COLO668 (cell line): ENCODE results near the gene CDCA8.
"Not testable (repeated sequence)": the region's sequence is repeated elsewhere in the genome, so short reads cannot be mapped to it uniquely, and the experiment has no call there.

Experiments
- DNase-seq: peaks from one replicate; lab custom pipeline; 2025; ENCODE audit not compliant: unreplicated experiment; lab: John Stamatoyannopoulos, UW

The CDCA8 gene

DNA sequence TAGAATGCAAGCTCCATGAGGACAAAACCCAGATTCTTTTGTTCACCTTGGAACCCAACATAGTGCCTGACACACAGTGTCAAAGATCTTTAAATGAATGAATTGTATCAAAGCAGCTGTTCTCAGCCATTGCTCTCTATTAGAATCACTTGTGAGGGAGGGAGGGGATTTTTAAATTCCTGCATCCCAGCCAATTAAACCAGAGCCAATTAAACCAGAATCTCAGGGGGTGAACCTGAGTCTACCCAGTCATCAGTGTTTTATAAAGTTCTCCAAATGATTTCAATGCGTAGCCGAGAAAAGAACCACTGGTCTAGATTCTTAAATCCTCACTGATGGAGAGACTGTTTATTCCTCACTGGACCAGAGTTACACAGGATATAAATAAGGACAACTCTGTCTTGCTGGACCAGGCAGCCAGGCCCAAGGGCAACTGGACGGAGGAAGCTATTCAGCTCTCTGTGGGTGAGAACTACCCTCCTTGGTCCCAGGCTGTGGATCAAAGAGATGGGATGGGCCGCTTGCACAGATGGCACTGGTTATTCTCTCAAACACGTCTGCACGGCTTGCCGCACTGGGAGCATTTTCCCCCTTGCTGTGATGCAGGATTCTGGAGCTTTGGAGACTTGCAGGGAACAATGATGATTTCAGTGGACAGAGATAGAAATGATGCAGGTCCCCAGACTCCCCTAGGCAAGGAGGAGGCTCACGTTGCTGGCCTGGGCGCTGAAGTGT lies 20.0 kb upstream of the CDCA8 start:
- no peak for DNase-seq

DNA sequence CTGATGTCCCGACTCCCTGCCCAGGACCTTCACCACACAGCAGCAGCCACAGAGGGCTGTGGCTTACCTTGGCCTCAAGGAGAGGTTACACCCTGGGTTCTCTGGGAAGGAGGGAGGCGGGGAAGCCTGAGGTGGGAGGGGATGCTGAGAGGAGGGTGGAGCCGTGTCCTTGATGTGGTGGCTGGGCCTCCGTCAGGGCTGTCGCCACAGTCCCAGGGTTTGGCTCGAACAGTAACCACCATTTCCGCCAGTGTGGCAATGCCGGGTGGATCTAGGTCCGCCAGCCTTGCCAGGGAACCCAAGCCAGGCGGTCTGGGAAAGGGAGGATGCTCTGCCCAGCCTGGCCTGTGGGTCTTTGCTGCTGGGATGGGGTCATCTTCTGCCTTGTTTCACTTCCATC lies 18.4 kb upstream of the CDCA8 start:
- DNase-seq, result no peak

DNA sequence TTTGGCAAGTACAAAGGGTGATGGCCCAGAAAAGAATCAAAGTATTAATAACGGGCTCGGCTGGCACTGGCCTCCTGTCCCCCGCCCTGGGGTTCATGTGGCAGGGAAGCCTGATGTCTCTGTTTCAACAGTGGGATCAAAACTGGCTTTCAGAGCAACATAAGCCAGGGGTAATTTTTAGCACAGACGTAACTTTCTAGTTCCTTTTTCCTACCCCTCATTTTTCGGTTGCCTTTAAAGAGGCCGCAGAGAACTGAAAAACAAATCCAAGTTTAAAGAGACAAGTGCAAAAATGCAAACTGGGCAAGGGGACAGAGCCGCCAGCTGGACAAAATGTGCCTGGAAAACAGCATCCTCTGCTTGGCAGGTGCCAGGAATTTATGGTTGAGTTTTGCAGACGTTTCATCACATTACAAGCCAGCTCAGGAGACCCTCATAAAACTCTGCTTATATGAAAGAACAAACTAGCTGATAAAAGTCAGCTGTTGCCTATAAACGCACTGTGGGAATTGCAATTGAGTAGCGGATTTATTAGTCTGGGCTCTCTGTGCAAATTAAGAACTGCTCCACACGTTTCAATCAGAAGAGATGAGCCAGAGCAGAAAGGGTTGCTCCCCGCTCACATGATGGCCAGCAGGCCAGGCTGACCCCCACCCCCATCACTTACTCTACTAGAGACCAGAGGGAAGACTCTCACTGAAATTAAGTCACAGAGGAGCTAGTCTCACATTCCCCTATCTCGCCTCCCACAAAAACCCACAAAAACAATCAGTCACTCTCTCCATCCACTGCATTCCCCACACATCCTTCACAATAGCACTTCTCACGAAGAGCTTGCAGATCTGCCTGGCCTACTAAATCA lies 15.8 kb upstream of the CDCA8 start:
- DNase-seq, result no peak

DNA sequence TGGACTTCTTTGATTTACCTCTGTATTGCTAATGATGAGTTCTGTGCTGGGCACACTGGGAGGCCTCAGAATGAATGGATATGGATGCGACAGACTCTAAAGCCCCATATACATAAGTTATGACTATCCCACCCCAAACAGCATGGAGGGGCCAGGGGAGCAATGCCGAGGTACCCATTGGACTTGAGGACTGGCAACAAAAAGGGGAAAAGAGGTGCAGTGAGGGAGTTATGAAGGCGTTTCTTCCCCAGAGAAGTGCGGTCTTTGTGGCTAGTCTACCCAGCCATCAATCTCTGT lies 15.2 kb upstream of the CDCA8 start:
- no peak for DNase-seq

DNA sequence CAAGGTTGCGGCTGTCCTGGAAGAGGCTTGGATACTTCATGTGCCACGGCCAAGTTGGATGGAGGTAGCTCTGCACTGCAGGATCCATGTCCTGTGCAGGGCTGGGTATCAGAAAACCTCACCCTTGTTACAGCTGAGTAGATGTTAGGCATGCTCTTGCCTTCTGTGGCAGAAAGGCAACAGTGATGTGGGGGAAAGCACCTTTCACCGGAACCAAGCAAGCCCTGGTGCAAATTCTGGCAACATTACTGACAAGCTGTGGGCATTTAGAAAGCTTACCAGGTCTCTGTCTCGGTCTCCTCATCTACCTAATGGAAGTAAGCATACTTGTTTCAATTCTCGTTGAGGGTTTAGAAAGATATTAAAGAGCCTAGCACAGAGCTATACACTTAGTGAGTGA lies 14.5 kb upstream of the CDCA8 start:
- no peak for DNase-seq

DNA sequence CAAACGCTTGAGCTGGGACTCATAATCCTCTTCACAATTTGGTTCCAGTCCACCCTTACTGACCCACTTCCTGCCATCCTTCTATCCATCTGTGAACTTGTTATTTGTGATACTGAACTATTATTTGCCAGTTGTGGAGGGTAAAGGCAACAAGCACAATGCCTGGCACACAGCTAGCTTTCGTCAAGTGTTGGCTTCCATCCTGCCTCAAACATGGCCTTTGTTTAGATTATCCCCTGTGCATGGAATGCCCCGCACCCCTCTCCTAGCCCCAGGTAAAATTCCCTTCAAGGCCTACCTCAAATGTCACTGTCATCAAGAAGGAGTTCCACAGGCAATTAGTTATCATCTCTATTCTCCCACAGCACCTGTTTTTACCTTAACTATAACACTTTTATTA lies 11.4 kb upstream of the CDCA8 start:
- DNase-seq, result no peak

DNA sequence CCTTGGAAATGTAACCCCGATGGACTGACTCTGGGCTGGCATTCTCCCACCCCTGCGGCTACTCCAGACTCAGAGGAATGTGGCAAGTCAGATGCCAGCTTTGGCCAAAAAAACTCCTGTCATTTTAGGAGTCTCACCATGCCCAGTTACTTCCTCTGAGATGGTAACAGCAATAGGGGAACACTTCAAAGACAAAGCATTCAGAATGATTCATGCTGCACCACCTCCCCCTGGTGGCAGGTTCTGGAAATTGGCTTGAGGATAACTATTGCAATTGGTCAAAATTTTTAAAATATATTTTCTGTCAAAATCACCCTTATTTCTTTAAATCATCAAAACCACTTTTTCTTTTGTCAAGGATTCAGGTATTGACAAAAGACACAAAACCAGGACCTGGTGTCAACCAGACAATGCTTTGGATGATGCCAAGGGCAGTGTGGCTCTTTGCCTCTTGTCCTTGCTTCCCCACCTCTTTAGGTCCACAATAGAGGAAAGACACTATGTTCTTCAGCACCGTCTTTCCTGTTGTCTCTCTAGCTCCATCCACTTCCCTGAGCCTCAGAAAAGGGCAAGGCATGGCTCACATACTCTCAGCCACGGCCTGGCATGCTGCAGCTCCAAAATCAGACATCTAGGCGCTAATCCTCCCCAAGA lies 9.9 kb upstream of the CDCA8 start:
- peak; percentile 76 for DNase-seq

DNA sequence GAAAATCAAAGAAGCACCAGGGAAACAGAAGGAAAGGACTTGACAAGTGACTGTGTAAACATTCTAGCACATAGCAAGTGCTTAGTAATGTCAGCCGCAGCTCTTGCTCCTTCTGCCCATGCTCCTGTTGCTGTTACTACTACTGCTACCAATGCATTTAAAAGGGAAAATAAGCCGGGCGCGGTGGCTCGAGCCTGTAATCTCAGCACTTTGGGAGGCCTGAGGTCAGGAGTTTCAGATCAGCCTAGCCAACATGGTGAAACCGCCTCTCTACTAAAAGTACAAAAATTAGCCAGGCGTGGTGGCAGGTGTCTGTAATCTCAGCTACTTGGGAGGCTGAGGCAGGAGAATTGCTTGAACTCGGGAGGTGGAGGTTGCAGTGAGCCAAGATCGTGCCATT lies 8.1 kb upstream of the CDCA8 start:
- DNase-seq, result not testable (repeated sequence)

DNA sequence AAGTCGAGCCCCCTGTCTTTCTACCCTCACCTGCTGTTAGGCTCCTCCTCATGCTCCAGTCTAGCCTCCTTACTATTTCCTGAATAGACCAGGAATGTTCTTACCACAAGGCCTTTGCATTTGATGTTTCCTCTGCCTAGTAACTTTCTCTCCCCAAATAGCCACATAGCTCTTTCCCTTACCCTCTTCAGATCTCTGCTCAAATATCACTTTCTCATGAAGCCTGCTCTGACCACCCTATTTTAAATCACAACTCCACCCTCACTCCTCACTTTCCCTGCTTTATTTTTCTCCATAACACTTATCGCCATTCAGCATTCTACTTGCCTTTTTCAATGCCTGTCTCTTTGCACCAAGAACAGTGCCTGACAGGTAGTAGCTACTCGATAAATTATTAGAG lies 6.6 kb upstream of the CDCA8 start:
- no peak for DNase-seq

DNA sequence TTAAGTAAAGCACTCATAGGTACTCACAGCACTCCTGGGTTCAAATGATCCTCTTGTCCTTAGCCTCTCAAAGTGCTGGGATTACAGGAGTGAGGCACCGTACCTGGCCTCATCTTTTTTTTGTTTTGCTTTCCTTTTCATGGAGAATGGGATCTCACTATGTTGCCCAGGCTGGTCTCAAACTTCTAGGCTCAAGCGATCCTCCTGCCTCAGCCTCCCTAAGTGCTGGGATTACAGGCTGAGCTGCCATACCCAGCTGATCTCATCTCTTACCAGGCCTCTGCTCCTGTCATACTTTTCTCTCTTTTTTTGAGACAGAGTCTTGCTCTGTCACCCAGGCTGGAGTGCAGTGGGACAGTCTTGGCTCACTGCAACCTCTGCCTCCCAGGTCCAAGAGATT lies 4.6 kb upstream of the CDCA8 start:
- DNase-seq, result not testable (repeated sequence)

DNA sequence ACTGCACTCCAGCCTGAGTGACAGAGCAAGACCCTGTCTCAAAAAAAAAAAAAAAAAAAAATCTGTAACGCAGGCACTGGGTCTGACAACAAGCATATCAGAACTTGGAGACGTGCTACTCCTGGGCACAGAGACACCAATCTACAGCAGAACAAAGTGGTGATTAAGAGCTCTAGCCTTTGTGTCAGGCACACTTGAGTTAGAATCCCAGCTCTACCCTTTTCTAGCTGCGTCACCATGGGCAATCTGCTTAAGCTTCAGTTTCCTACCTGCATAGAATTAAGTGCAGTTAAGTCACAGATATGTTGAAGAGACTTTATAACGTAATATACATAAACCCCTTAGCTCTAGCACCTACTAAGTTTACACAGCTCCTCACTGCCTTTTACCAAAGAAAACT lies 3.4 kb upstream of the CDCA8 start:
- DNase-seq, result no peak

DNA sequence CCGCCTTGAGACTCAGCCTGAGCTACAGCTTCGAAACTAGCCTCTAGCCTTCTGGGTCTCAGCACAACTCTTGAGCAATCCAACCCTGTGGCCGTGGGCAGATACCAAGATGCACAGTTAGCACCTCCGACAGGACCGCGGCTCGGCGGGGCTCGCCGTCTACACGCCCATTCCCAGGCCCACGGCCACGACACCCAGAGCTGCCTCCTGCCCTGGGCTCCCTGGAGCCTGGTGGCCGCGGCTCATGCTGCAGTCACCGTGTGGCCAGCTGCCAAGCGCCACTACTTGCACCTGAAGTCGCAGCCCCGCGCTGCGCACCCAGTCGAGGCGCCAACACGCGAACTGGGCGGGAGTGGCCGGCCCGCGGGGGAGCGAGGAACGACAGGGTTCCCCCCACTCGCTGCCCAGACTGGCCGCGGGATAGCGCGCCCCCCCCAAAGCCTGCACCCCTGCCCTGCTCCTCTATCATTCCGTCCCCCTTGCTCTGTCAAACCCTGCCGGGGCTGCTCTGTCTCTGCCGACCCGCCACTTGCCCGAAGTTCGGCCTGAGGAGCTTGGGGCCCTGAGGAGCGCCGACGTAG lies 729 bp upstream of the CDCA8 start:
- DNase-seq, result peak; percentile 79

DNA sequence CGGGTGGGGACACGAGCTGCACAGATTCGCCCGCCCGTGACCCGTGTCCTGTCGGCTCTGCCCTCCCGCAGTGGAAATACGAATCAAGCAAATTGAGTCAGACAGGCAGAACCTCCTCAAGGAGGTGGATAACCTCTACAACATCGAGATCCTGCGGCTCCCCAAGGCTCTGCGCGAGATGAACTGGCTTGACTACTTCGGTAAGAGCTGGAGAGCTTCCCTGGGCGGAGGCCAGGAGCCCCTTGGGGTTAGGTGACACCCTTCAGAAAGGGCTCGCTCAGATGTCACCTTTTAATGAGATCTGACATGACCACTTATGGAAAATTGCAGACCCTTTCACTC lies 489 bp downstream of the CDCA8 start:
- DNase-seq, result peak; percentile 57

DNA sequence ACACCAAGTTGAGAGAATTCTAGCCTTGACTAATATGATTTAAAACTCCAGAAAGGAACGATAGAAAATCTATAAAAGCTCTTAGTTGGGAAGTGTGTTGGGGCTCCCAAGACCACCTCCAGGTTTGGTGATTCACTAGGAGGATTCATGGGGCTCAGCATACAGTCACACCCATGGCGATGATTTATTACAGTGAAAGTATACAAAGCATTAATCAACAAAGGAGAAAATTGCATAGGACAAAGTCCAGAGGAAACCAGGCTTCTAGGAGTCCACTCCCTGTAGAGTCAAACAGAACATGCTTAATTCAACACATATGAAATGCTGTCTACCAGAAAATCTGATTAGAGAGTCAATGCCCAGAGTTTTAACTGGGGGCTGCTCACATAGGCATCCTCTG lies 4.8 kb downstream of the CDCA8 start:
- DNase-seq, result no peak

DNA sequence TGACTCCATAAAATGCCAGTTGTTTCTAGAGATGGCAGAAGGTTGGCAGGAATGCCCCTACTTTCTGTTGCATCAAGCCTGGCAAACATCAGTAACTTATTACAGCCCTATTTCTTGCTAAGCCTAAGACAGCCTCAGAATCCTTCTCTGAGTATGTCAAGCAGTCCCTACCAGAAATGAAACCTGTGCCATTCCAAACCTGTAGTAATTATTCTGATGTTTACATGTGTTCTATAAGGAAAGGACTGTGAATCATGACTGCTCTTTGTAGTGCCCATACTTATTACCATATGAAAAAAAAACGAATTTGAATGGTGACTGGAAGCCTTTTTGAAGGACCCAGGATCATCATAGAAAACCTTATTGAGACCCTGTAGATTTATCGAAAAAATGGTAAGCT lies 5.4 kb downstream of the CDCA8 start:
- no peak for DNase-seq

DNA sequence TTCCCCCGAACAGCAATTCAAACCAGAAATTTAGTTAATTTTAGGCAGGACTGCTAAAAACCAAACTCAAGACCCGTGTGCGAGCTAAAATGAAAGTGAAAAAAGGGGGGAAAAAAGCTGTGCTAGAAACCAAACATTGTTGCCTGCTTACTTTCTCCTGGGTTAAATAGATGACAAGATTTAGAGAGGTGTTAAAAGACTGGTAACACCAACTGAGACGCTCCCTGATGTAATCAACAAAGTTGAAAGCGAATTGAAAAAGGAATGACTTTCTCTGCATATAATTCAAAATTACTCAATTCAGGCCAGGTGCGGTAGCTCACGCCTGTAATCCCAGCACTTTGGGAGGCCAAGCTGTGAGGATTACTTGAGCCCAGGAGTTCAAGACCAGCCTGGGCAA lies 6.8 kb downstream of the CDCA8 start:
- DNase-seq, result no peak

DNA sequence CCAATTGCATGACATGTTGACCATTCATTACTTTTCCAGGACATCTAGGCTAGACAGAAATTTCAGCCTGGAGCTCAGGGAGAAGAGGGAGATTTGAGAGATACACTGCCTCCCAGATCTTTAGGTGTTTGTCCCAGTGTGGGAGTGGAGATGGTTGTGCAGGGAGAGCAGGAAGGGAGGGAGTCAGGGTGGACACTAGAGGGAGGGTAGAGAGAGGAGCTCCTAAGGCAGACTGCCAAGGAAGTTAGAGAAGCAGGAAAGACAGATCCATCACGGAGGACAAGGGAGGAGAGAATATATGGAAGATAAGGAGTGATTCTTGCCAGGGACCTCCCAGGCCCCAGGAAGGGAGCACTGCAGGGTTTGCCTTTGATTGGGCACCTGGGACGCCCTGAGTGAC lies 8.7 kb downstream of the CDCA8 start:
- DNase-seq, result no peak

DNA sequence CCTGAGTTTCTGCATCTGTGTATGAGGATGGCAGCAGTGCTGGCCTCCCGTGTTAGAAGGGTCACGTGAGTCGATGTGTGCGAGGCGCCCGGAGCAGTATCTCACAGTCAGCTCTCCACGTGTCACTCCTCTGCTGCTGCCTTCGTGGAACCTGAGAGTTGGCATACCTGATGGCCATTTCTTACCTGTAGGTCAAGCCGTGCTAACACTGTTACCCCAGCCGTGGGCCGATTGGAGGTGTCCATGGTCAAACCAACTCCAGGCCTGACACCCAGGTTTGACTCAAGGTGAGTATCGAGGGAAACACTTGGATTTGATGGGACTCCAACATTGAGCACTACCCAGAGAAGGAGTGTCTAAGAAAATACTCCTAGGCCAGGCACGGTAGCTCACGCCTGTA lies 10.7 kb downstream of the CDCA8 start:
- no peak for DNase-seq

DNA sequence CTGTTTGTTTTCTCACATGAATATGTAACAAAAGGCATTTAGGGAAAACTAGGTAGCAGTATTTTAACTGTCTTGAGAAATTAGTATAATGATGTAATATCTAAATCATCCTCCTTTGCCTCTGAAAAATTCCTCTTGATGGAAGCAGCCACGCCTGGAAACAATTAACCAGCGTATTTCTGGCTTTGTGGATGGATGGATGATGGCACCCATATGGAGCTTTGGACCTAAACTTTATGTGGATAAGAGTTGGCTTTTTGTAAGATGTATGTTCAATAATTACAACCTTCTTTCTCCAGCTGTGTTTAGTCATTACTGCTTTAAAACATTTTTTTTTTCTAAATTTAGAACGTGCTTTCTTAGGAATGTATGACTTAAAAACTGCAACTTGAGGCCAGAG lies 12.7 kb downstream of the CDCA8 start:
- DNase-seq, result no peak

DNA sequence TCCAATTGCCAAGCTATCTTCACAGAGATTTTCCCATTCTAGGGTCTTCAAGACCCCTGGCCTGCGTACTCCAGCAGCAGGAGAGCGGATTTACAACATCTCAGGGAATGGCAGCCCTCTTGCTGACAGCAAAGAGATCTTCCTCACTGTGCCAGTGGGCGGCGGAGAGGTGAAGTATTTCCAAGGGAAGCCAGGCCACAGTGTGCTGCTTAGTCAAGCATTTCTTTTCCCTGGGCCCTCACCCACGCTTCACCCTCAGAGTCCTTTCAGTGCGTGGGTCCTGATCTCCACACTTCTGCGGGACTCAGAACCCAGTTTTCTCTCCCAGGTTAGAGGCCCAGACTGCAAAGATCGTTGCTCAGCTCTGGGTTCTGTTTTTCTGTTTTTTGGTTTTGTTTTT lies 13.1 kb downstream of the CDCA8 start:
- DNase-seq, result no peak

DNA sequence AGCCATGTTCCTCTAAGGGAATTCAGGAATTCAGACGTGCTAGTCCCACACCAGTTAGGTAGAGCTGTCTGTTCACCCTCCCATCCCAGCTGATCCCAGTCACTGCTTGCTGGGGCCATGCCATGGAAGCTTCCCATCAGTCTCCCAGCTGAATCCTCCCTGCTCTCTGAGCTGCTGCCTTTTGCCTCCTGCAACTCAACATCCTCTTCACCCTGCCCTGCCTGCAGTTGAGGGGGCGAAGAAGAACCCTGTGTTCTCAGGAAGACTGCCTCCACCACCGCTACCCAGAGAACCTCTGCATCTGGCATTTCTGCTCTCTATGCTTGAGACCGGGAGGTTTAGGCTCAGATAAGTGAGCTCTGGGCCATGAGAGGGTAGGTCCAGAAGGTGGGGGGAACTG lies 16.2 kb downstream of the CDCA8 start:
- no peak for DNase-seq

DNA sequence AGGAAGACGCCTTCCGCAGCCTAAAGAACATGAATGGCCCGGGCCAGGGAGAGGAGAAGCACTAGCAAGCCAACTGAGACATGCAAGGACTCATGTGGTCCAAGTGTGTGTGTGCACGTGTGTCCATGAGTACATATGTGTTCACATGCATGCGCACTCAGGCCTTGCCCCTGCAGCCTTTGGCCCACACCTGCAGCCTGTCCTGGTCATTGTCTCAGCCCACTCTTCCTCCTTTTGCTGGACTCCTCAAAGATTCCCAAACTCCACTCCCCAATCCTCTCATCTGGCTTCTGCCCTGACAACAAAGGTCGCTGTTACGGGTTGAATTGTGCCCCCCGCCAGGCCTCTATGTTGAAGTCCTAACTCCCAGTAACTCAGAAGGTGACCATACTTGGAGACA lies 21.9 kb downstream of the CDCA8 start:
- no peak for DNase-seq
